ENCODE data around the gene LCE1E.

LCE1E gene, protein sequence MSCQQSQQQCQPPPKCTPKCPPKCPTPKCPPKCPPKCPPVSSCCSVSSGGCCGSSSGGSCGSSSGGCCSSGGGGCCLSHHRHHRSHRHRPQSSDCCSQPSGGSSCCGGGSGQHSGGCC

DNA sequence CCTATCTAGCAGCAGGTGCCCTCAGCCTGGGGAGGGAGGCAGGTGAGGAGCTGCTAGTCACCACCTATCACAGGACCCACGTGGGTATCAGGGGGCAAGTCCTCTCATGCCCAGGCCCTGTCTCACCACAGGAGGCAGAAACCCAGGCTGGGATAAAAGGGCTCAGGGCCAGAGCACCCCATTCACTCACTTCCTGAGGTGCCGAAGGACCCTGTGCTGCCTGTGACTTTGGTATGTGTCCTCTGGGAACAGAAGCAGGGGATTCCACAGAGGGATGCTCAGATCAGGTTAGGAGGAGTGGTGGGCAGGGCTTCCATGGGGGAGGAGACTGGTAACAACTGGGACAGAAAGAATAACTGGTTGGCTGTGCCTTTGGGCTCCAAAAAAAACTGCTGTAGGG, at the start of gene LCE1E:
Gene LCE1E (plus strand): TSS at position 181 of the 400 bp plus-strand sequence. CDS start 1,043 bp downstream, outside the sequence.
- DNase-seq (ENCODE audit: low spot score), result no peak

DNA sequence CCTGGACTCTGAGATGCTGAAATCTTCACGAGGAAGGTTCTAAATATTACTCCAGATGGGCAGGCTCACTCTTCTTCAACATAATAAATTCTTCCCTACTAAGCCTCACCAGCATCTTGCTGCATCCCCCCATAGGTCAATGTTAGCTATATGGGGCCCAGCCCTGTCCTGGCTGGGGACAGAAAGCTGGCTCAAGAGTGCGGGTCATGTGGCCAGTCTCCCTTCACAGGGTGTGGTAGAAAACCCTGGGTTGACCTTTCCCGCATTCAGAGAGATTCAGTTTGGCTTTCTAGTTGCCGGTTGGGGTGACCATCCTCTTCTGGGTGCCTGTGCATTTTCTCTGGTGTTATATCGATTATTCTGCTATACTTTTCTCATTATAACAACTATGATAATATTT, 48.1 kb upstream of the LCE1E start:
- DNase-seq (ENCODE audit: low spot score), result no peak

DNA sequence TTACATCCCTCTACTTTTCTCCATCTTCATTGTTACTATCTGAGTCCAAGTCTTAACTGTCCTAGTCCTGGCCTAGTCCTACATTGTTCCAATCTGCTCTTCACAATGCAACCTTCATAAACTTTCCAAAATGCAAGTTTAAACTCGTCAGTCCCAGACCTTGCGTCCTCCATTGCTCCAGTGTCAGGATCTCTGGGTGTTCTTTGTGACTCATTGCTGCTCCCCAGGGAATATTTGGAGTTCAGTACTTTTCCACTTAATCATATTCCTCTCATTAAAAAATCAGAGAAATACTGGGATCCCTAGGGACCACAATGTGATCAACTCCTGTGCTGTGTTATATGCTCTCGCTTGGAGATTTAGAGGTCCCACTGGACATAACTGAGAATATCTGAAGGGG, 46.2 kb upstream of the LCE1E start:
- DNase-seq (ENCODE audit: low spot score), result no peak

DNA sequence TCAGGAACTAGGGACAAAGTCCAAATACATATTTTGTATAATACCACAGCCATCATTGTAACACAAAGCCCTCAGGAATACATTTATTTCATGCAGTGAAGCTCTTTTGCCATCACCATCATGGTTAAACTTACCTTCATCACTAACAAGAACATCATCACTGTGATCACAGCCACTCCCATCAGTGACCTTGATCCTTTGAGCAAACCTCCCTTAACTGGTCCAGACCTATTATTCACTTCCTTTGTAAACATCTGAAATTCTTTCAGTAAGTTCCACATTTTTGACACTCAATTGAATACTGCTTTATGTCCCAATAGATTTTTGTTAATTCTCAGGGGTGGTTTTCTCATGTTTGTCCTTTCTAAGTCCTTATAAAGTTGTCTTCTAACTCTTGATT, 44.4 kb upstream of the LCE1E start:
- no peak for DNase-seq (ENCODE audit: low spot score)

DNA sequence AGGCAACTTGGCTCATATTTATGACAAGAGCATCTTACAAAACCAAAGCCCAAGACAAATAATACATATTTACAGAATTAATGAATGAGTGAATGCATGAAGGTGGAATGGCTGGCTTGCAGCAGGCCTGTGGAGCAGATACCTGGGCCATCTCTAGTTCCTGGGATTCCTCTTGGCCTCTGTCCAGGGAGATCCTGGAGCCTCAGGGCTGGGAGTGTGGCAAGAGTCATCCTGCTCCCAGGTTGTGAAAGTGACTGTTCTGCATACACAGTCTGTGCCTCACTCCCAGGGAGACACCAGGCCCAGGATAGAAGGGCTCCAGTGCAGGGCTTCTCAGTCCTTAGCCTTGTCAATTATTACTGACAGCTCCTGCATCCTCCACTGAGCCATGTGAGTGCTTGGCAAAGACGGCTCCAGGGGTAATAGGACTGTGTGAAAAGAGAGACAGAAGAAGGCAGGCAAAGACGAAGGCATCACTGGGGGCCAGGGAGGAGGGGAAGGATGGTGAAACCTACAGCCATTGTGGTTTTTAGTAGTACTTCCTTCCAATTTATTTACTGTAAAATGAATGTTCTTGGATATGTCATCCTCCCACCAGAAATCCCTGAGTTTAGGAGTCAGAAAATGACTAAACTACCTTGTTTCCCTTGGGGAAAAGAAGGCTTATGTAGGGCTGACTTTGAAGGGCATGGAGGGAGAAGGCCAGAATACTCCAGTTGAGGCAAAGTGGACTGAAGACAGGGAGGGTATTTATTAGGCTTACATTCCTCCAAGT, 42.5 kb upstream of the LCE1E start:
- DNase-seq (ENCODE audit: low spot score), result no peak

DNA sequence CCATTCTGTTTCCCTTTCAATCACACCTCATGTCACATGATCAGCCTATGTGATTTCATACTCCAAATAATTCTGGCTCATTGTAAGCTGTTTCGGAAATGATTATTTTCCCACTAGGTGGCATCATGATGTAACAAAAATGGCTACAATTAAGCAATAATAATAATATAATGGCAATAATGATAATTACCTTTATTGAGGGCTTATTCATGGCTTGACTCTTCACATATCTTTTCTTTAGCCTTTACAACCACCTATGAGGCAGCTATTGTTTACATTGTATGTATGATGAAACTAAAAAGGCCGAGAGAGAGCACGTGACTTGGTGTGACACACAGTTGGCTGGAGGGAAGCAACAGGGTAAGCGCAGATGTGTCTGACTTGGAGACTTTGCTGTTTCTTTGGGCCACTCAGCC, 40.8 kb upstream of the LCE1E start:
- peak; percentile 16 for DNase-seq (ENCODE audit: low spot score)

DNA sequence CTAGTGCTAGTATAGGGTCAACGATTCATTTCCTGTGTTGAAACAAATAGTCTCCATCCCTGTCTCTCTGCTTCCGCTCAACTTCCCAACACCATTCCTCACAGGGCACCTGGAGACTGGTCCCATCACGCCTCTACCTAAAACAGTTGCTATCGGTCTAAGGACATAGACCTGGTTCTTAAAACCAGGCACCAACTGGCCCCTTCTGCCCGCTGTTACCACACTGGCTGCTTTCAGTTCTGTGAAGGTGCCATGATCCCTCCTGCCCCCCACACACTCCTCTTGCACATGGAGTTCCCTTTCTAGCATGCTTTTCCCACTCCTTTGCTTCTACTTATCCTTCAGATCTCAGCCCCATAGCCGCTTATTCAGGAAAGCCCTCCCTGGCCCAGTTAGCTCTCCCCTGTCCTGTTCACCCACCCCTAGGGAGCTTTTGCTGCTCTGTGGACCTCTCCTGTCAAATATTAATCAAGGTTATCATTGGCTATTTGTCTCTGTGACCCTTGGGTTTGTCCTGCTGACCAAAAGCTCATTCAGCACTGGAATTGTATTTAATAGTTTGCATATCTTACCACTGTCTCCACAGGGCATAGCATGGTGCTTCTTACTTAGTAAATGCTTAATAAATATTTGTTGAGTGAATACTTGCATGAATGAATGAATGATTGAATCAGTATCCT, 40.2 kb upstream of the LCE1E start:
- DNase-seq (ENCODE audit: low spot score), result no peak

DNA sequence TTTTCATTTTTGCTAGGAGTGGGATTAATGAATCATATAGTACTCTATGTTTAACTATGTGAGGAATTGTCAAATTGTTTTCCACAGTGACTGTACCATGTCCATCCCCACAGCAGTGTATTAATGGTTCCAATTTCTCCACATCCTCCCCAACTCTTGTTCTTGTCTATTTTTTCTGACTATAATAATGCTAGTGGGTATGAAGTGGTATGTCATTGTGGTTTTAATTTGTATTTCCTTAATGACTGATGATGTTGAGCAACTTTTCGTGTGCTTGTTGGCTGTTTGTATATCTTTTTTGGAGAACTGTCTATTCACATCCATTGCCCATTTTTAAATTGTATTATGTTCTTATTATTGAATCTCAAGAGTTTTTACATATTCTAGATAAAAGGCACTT, 38.2 kb upstream of the LCE1E start:
- no peak for DNase-seq (ENCODE audit: low spot score)

DNA sequence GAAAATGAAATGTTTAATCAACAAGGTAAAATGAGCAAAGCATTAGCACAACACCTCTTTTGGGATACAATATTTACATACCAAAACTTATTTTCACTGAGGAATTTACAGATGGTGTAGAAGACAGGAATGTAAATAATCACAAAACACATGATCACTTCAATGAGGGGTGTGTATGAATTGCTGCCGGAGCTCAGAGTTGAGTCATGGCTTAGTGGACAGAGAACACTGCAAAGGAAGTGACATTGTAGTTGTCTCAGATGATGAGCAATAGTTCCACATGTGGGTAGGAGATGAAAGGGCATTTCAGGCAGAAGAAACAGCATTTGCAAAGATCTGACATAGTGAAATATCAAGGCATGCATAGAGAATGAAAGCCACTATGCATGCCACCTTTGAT, 33.8 kb upstream of the LCE1E start:
- DNase-seq (ENCODE audit: low spot score), result no peak

DNA sequence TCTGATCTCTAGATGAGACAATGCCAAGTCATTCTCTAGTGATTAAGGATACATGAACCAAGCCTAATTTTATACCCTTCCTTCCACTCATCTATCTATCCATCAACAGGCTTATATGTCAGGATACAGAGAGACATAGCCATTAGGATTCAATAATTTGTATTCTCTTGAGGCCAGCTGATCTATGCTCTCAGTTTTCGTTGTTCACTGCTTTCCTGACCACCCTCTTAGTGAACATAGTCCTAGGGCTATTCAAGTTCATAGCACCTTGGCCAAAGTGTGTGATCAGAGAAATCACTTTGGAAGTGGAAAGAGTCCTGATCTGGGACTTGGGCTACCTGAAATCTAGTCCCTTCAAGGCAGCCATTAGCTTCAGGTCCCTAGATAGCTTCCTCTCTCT, 32.5 kb upstream of the LCE1E start:
- DNase-seq (ENCODE audit: low spot score), result no peak

DNA sequence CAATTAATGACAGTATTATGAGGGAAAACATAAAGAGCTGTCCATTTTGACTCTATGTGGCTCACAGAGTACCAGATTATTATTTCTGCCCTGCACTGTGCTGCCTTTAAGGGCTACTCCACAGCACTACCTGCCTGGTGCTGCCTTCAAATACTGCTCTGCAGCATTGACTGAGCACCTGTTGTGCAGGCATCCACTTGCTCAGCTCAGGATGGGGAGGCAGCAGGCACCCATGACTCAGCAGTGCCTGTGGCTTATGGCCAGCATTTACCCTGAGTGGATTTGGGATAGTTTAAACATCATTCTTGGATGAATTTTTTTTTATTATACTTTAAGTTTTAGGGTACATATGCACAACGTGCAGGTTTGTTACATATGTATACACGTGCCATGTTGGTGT, 29.2 kb upstream of the LCE1E start:
- no peak for DNase-seq (ENCODE audit: low spot score)

DNA sequence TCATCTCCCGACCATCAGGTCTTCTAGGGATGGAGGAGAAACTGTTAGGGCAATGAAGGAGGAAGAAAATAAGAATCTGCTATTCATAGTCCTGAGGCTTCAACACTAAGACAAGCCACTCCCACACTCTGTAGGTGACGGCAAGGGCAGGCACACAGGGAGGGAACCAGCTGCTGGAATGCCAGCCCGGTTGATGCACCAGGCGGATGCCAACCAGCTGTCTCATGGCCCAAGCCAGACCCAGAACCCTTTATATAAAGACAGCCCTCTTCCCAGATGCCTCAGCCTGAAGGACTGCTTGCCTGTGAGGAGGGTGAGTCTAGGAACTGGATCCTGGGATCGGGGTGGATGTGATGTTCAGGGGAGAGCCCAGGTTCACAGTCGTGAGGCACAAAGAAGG, 28.3 kb upstream of the LCE1E start, which contains the start of gene KPRP:
Gene KPRP (plus strand): TSS at position 279 of the 400 bp plus-strand sequence. CDS start 1,564 bp downstream, outside the sequence.
- no peak for DNase-seq (ENCODE audit: low spot score)

DNA sequence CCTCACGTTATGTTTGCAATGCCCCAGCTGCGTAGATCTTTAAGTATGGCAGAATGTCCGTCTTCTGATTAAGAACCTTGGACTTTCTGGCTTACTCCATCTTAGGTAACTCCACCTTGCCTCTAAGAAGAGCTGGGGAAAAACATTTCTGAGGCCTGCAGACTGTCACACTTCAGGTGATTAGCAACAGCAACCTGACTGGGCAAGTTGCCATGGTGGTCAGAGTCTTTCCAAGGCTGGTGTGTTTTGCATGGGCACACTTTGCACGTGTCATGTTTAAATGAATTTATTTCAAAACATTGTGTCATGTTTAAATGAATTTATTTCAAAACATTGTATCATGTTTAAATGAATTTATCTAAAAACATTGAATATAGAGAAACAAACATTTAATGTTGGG, 27.4 kb upstream of the LCE1E start:
- no peak for DNase-seq (ENCODE audit: low spot score)

DNA sequence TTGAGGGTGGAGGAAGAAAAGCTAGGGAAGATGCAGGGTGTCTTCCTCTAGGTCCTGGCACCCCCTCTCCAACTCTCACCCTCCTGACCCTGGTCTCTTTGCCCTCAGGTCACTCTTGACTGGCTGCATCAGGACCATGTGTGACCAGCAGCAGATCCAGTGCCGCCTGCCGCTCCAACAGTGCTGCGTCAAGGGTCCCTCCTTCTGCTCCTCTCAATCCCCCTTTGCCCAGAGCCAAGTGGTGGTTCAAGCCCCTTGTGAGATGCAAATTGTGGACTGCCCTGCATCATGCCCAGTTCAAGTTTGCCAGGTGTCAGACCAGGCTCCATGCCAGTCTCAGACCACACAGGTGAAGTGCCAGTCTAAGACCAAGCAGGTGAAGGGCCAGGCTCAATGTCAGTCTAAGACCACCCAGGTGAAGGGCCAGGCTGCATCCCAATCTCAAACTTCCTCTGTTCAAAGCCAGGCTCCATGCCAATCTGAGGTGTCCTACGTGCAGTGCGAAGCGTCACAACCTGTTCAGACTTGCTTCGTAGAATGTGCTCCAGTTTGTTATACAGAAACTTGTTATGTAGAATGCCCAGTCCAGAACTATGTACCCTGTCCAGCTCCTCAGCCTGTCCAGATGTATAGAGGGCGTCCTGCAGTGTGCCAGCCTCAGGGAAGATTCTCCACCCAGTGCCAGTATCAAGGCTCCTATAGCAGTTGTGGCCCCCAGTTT, 26.4 kb upstream of the LCE1E start:
- DNase-seq (ENCODE audit: low spot score), result no peak

DNA sequence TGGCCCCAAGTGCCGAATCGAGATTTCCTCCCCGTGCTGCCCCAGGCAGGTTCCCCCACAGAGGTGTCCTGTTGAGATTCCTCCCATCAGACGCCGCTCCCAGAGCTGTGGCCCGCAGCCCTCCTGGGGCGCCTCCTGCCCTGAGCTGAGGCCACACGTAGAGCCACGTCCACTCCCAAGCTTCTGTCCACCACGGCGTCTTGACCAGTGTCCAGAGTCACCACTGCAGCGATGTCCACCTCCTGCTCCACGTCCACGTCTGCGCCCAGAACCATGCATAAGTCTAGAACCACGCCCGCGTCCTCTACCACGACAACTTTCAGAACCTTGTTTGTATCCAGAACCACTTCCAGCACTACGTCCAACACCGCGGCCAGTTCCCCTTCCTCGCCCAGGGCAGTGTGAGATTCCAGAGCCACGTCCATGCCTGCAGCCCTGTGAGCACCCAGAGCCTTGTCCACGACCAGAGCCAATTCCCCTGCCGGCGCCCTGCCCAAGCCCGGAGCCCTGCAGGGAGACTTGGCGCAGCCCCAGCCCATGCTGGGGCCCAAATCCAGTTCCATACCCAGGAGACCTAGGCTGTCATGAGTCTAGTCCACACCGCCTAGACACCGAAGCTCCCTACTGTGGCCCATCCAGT, 25.4 kb upstream of the LCE1E start:
- DNase-seq (ENCODE audit: low spot score), result no peak

DNA sequence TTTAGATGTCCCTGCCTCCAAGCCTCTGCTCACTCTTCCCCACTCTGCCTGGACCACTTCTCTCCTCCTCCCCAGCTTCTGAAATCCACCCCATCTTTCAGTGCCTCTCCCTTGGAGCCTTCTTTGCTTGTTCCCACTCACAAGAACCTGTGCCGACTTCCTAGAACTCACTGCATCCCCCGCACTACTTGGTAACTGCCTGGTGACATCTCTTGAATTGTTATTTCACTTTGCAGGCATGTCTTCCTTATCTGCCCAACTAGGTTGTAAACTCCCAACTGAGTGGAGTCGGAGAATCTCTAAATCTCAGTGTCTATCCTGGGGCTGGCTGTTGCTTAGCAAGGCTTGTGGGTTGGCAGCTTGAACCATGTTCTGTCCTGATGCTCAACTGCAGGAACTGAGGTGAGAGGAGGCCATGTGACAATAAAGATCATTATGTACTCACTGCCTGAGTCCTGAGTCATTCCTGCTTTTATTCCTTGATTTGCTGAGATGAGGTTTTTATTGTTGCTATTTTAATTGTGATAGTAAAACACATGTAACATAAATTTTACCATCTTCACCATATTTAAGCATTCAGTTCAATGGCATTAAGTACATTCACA, 24.3 kb upstream of the LCE1E start:
- no peak for DNase-seq (ENCODE audit: low spot score)

DNA sequence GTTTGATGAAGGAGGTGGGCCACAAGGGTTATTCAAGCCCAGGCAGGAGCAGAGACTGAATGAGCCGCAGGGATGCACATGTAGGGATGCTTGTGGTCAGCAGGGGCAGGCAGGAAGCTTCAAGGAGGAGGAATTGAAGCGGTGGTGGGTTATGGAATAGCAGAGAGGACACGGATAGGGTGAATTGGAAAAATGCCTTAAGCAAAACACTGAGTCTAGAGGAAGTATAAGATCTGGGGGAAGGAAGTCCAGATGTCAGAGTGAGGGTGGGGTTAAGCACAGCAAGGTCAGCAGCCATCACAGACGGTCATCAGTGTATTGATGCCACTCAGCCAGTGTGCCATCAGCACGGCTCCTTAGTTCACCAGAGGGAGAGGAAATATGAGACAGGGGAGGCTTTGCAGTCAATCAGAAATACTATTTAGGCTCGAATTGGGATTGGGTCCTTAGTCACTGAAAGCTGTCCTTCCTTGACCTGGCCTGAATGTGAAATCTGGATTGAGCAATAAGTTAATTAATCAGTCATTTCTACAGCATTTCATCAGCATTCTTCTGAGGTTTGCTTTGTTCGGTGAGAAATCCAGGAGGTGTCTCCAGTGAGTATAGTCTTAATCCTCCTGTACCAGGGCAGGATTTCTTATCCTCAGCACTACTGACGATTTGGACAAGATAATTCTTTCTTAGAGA, 17.1 kb upstream of the LCE1E start:
- DNase-seq (ENCODE audit: low spot score), result no peak

DNA sequence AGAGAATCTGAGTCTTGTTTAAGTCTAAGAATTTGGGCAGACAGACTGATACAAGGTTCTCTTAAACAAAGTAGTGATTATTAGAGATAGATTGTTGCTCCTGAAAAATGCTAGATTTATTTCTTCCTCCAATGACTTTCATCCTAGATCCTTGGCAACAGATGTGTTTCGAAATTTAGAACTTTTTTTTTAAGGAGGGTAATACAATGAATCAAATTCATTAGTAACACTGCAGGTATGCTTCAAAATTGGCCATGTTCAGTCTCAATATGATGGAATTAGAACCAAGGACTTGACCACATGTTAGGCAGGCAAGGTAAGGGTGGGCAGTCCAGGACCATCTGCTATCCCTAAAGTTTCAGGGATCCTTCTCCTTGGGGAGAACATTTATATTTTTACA, 15.6 kb upstream of the LCE1E start:
- DNase-seq (ENCODE audit: low spot score), result no peak

DNA sequence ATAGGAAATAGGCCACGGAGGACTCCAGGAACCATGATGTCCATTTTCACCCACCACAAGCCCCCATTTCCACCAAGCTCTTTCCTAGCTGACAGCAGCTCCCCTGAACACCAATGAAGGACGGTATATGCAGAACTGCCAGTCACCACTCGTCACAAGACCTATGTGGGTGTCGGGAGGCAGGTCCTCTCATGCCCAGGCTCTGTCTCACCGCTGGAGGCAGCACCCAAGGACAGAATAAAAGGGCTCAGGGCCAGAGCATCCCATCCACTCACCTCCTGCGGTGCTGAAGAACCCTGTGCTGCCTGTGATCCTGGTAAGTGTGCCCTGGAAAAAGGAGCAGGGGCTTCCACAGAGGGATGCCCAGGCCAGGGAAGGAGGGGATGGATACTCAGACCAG, 11.2 kb upstream of the LCE1E start, which contains the start of gene LCE1F:
Gene LCE1F (plus strand): TSS at position 266 of the 400 bp plus-strand sequence. CDS start 1,232 bp downstream, outside the sequence.
- no peak for DNase-seq (ENCODE audit: low spot score)

DNA sequence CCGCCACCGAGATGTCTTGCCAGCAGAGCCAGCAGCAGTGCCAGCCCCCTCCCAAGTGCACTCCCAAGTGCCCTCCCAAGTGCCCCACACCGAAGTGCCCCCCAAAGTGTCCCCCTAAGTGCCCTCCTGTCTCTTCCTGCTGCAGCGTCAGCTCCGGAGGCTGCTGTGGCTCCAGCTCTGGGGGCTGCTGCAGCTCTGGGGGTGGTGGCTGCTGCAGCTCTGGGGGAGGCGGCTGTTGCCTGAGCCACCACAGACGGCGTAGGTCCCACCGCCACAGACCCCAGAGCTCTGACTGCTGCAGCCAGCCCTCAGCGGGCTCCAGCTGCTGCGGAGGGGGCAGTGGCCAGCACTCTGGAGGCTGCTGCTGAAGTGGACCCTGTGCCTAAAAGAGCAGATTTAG, 9.7 kb upstream of the LCE1E start:
- DNase-seq (ENCODE audit: low spot score), result no peak

DNA sequence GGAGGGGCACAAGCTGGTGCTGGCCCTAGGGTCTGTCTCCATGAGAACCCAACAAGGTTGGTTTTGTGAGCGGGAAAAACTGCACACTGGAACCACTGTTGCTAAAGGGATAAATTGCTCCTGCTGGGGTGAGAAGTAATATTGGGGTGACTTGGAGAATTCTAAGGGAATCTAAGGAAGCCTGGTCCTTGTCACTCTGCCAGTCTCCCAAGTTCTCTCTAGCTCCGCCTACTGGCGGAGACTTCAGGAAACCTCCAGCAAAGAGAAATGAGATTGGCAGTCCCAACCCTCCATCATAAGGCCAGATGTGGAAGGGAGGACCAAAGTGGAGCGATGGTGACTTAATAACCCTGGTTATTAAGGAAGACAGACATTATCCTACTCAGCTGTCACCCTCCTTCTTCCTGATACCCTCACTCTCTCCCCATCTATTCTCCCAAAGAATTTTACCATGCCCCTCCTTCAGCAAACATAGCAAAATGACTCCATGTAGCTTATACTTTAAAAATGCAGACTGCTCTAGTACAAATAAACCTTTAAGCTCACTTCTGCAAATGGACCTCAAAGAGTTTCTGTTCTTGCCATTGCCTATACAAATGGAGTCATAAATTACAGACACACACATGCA, 8.4 kb upstream of the LCE1E start:
- peak; percentile 20 for DNase-seq (ENCODE audit: low spot score)
